Astrocyte of the cerebellum (primary cell): ENCODE results near the gene ESPN.

ENCODE experiments used
- DNase-seq: peaks from one replicate; pipeline ENCODE4 v3.0.0-alpha.2; 2011; ENCODE audit warnings: low read depth
- H3K4me3 ChIP-seq: 2 replicates; pipeline ENCODE4 v1.5.1; 2011; ENCODE audit warnings: mild to moderate bottlenecking, low read depth, low read length, moderate library complexity
- CTCF ChIP-seq: IDR thresholded peaks from 2 replicates; pipeline ENCODE4 v1.5.1; 2012; ENCODE audit warnings: low read length, low read depth, moderate library complexity, mild to moderate bottlenecking; ENCODE audit errors: missing control alignments
- in situ Hi-C: cut with HindIII; loops from 2 replicates; pipeline ENCODE4 v1.10.0; 2017; ENCODE audit warnings: low sequenced_read_pairs

Gene ESPN

GRCh38 chr1:6502000-6502891 lies 77.7 kb downstream of the ESPN start:
- no peak for DNase-seq
- TF ChIP-seq CTCF = no peak
- in situ Hi-C loops = no loop called here
- H3K4me3 ChIP-seq = no peak overlapping the region

- in situ Hi-C loops = no loop called here
- no peak overlapping the region for H3K4me3 ChIP-seq
- DNase-seq = no peak
- TF ChIP-seq CTCF = no peak
These were observed 79.5 kb downstream of the ESPN start for GRCh38 chr1:6503884-6504602.

- H3K4me3 ChIP-seq = no peak overlapping the region
- TF ChIP-seq CTCF = no peak
- in situ Hi-C loops = no loop called here
- DNase-seq = no peak
These were observed 80.3 kb downstream of the ESPN start for GRCh38 chr1:6504887-6505286.

GRCh38 chr1:6505367-6506209 lies 81.0 kb downstream of the ESPN start:
- in situ Hi-C loops = no loop called here
- H3K4me3 ChIP-seq = no peak overlapping the region
- no peak for DNase-seq
- TF ChIP-seq CTCF = no peak

- no peak overlapping the region for H3K4me3 ChIP-seq
- TF ChIP-seq CTCF = no peak
- DNase-seq = no peak
- in situ Hi-C loops = no loop called here
These were observed 81.8 kb downstream of the ESPN start for GRCh38 chr1:6506210-6507036.
